Neuronal stem cell (in vitro differentiated cells): ENCODE measurements around the gene CFAP206.

Experiments
- DNase-seq: peaks from one replicate; pipeline ENCODE4 v3.0.0-alpha.2; 2013; ENCODE audit warnings: low spot score
- H2AFZ ChIP-seq: one replicate; pipeline ENCODE4 v1.6.1; 2013; ENCODE audit warnings: mild to moderate bottlenecking, low read length, inconsistent platforms
- H2AK5ac ChIP-seq: 2 replicates; pipeline ENCODE4 v1.6.1; 2013; ENCODE audit warnings: low read depth, mild to moderate bottlenecking, inconsistent platforms, low read length, moderate library complexity, mixed read lengths
- H2BK120ac ChIP-seq: 2 replicates; pipeline ENCODE4 v1.6.1; 2013; ENCODE audit warnings: low read depth, mild to moderate bottlenecking, inconsistent platforms, low read length, moderate library complexity, mixed read lengths
- H2BK12ac ChIP-seq: one replicate; pipeline ENCODE4 v1.6.1; 2013; ENCODE audit warnings: low read length, inconsistent platforms
- H2BK15ac ChIP-seq: 2 replicates; pipeline ENCODE4 v1.6.1; 2013; ENCODE audit warnings: mild to moderate bottlenecking, low read length, inconsistent platforms, mixed read lengths
- H2BK5ac ChIP-seq: one replicate; pipeline ENCODE4 v1.6.1; 2013; ENCODE audit warnings: inconsistent platforms, mild to moderate bottlenecking, low read length, moderate library complexity
- H3K14ac ChIP-seq: one replicate; pipeline ENCODE4 v1.6.1; 2013; ENCODE audit warnings: low read length, inconsistent platforms
- H3K18ac ChIP-seq: 2 replicates; pipeline ENCODE4 v1.6.1; 2013; ENCODE audit warnings: low read length, inconsistent platforms
- H3K23ac ChIP-seq: 2 replicates; pipeline ENCODE4 v1.6.1; 2013; ENCODE audit warnings: low read depth, mild to moderate bottlenecking, mixed read lengths, low read length, inconsistent platforms; ENCODE audit not compliant: poor library complexity
- H3K27ac ChIP-seq: replicated peaks from 3 replicates; pipeline ENCODE4 v1.5.1; 2013; ENCODE audit warnings: low read length, inconsistent platforms
- H3K27me3 ChIP-seq, 3 experiments: 2 replicates each; pipeline ENCODE4 v1.6.1; 2013; ENCODE audit warnings: low read length in 3 of 3, mild to moderate bottlenecking in 2 of 3, inconsistent platforms in 1 of 3, low read depth in 1 of 3, mixed read lengths in 1 of 3, moderate library complexity in 1 of 3; ENCODE audit not compliant: control insufficient read depth in 3 of 3, insufficient read depth in 3 of 3
- H3K36me3 ChIP-seq, 2 donors: replicated peaks in 1 of 2; 2 replicates each; pipeline ENCODE4 v1.6.1; 2013; ENCODE audit warnings: low read length in 2 of 2; ENCODE audit not compliant: control insufficient read depth in 2 of 2, insufficient read depth in 2 of 2
- H3K4ac ChIP-seq: 2 replicates; pipeline ENCODE4 v1.6.1; 2013; ENCODE audit warnings: inconsistent platforms, mild to moderate bottlenecking, low read length, moderate library complexity
- H3K4me1 ChIP-seq, 2 donors: 1 replicate in 1 of 2; 2 replicates in 1 of 2; pipeline ENCODE4 v1.6.1; 2013; ENCODE audit warnings: low read length in 2 of 2, low read depth in 1 of 2; ENCODE audit not compliant: control insufficient read depth in 2 of 2, insufficient read depth in 1 of 2
- H3K4me2 ChIP-seq: one replicate; pipeline ENCODE4 v1.6.1; 2013; ENCODE audit warnings: mild to moderate bottlenecking, low read length, inconsistent platforms; ENCODE audit not compliant: insufficient read depth, poor library complexity, severe bottlenecking
- H3K4me3 ChIP-seq, 2 donors: 2 replicates each; pipeline ENCODE4 v1.5.1; 2013; ENCODE audit warnings: low read length in 2 of 2, mild to moderate bottlenecking in 2 of 2, inconsistent platforms in 1 of 2, moderate library complexity in 1 of 2
- H3K79me1 ChIP-seq: one replicate; pipeline ENCODE4 v1.6.1; 2013; ENCODE audit warnings: low read depth, mild to moderate bottlenecking, inconsistent platforms, low read length, moderate library complexity
- H3K9ac ChIP-seq: one replicate; pipeline ENCODE4 v1.6.1; 2013; ENCODE audit warnings: mild to moderate bottlenecking, low read depth, low read length, inconsistent platforms; ENCODE audit not compliant: poor library complexity
- H3K9me3 ChIP-seq, 2 donors: replicated peaks in 1 of 2; 2 replicates each; pipeline versions ENCODE3 to v1.6.1; 2013; ENCODE audit warnings: low read length in 2 of 2, mild to moderate bottlenecking in 2 of 2, inconsistent platforms in 1 of 2, low read depth in 1 of 2, mixed read lengths in 1 of 2, moderate library complexity in 1 of 2; ENCODE audit not compliant: control insufficient read depth in 2 of 2, insufficient read depth in 1 of 2
- H4K8ac ChIP-seq: one replicate; pipeline ENCODE4 v1.6.1; 2013; ENCODE audit warnings: low read depth, mild to moderate bottlenecking, inconsistent platforms, low read length, moderate library complexity
- H4K91ac ChIP-seq: one replicate; pipeline ENCODE4 v1.6.1; 2013; ENCODE audit warnings: low read length, low read depth, mild to moderate bottlenecking, inconsistent platforms; ENCODE audit not compliant: poor library complexity
- WGBS, 2 donors: extraction: QIAGEN DNeasy Blood & Tissue Kit; methylation state at CpG; one replicate each; pipeline ENCODE4 v1.1.7; 2013; ENCODE audit warnings: missing lambda C conversion rate in 2 of 2, mixed read lengths in 1 of 2; ENCODE audit not compliant: insufficient read length in 2 of 2, insufficient replicate concordance in 1 of 2; ENCODE audit errors: extremely low coverage in 2 of 2; 5-methylcytosine and 5-hydroxymethylcytosine counted together

CFAP206 gene

GRCh38 chr6:87391334-87391733 lies 16.4 kb upstream of the CFAP206 start:
- Histone ChIP-seq H2AK5ac (no peak overlapping the region), H3K18ac (no peak overlapping the region), H2BK15ac (no peak overlapping the region), H3K4me1 (no peaks in the 10 kb centered on the region), H4K91ac (no peak overlapping the region), H3K27ac (no peak overlapping the region), H2BK12ac (no peak overlapping the region), H3K36me3 (no peaks in the 10 kb centered on the region), H3K27me3 (no peaks in the 10 kb centered on the region), H3K79me1 (no peaks in the 10 kb centered on the region), H3K14ac (no peak overlapping the region), H2AFZ (no peak overlapping the region), H3K9ac (no peak overlapping the region), H4K8ac (no peak overlapping the region), H2BK120ac (no peak overlapping the region), H3K23ac (no peak overlapping the region), H3K4me2 (no peak overlapping the region), H3K9me3 (no peaks in the 10 kb centered on the region), H2BK5ac (no peak overlapping the region), H3K4ac (no peak overlapping the region), H3K4me3 (no peak overlapping the region)
- WGBS, 2 donors = no CpG with 5 or more reads among the region's 3 CpGs
- peak; percentile 14 for DNase-seq

GRCh38 chr6:87393026-87393622 lies 14.6 kb upstream of the CFAP206 start:
- no peak overlapping the region for H3K4me3 ChIP-seq
- no CpG with 5 or more reads among the region's 2 CpGs for WGBS, 2 donors

GRCh38 chr6:87395431-87395830 lies 12.3 kb upstream of the CFAP206 start:
- Histone ChIP-seq H3K4ac (no peak overlapping the region), H3K18ac (no peak overlapping the region), H4K91ac (no peak overlapping the region), H2AFZ (no peak overlapping the region), H3K4me2 (no peak overlapping the region), H3K79me1 (no peaks in the 10 kb centered on the region), H2BK120ac (no peak overlapping the region), H3K36me3 (no peaks in the 10 kb centered on the region), H2BK12ac (no peak overlapping the region), H3K14ac (no peak overlapping the region), H3K4me3 (no peak overlapping the region), H3K9me3 (peaks cover 0 to 2% of the 10 kb centered on the region in 2 donors), H3K4me1 (peaks cover 0 to 3% of the 10 kb centered on the region in 2 donors), H3K23ac (no peak overlapping the region), H2BK15ac (no peak overlapping the region), H3K27me3 (no peaks in the 10 kb centered on the region), H2AK5ac (no peak overlapping the region), H2BK5ac (no peak overlapping the region), H3K9ac (no peak overlapping the region), H3K27ac (no peak overlapping the region), H4K8ac (no peak overlapping the region)
- no CpG with 5 or more reads among the region's 2 CpGs for WGBS, 2 donors
- no peak for DNase-seq

More at GRCh38 chr6:87393026-87393622, 14.6 kb upstream of the CFAP206 start:
- Histone ChIP-seq H2AK5ac (no peak overlapping the region), H3K36me3 (no peaks in the 10 kb centered on the region), H2BK5ac (no peak overlapping the region), H2BK120ac (no peak overlapping the region), H4K8ac (no peak overlapping the region), H2AFZ (no peak overlapping the region), H2BK12ac (no peak overlapping the region), H3K23ac (no peak overlapping the region), H3K9ac (no peak overlapping the region), H3K4me2 (no peak overlapping the region), H3K18ac (no peak overlapping the region), H3K79me1 (no peaks in the 10 kb centered on the region), H3K14ac (no peak overlapping the region), H2BK15ac (no peak overlapping the region), H3K9me3 (no peaks in the 10 kb centered on the region), H3K4me1 (peaks cover 0 to 3% of the 10 kb centered on the region in 2 donors), H3K27me3 (no peaks in the 10 kb centered on the region), H3K4ac (no peak overlapping the region), H4K91ac (no peak overlapping the region), H3K27ac (no peak overlapping the region)
- DNase-seq = peak; percentile 56

- Histone ChIP-seq H3K27me3 (no peaks in the 10 kb centered on the region), H3K27ac (no peak overlapping the region), H4K8ac (no peak overlapping the region), H3K79me1 (no peaks in the 10 kb centered on the region), H3K36me3 (no peaks in the 10 kb centered on the region), H3K4me3 (no peak overlapping the region), H3K9me3 (peaks cover 0 to 2% of the 10 kb centered on the region in 2 donors), H2AK5ac (no peak overlapping the region), H3K9ac (no peak overlapping the region), H3K4me1 (peaks cover 0 to 3% of the 10 kb centered on the region in 2 donors), H2BK12ac (no peak overlapping the region), H3K23ac (no peak overlapping the region), H4K91ac (no peak overlapping the region), H2BK120ac (no peak overlapping the region), H2AFZ (no peak overlapping the region), H3K4me2 (no peak overlapping the region), H3K4ac (no peak overlapping the region), H2BK15ac (no peak overlapping the region), H3K14ac (no peak overlapping the region), H2BK5ac (no peak overlapping the region), H3K18ac (no peak overlapping the region)
- WGBS, 2 donors = no CpG with 5 or more reads among the region's 10 CpGs
- no peak for DNase-seq
Observed at GRCh38 chr6:87396595-87397392, 11.0 kb upstream of the CFAP206 start.
